T-helper 2 cell (primary cell): Measurements from ENCODE around the gene NR1H3.
"Not testable (repeated sequence)": the region's sequence is repeated elsewhere in the genome, so short reads cannot be mapped to it uniquely, and the experiment has no call there.

Experiments used
- DNase-seq, 5 experiments: peaks; one replicate each; pipeline versions ENCODE4 v3.0.0 to v3.0.0-alpha.2; 2012 to 2022
- total RNA-seq, 2 donors: gene quantifications; one replicate each; lab custom pipeline; 2026; lab: John Stamatoyannopoulos, UW

Gene NR1H3
- total RNA-seq: 0.62 to 2.2 reads per million in 2 donors

GRCh38 chr11:47257517-47258316 lies at the start of gene NR1H3:
TSS of gene NR1H3 (plus strand) at chr11:47257996. CDS start at chr11:47259217, 1,221 bp downstream.
- DNase-seq: no peak

GRCh38 chr11:47208008-47208552 lies 49.7 kb upstream of the NR1H3 start:
- not testable (repeated sequence) for DNase-seq

- DNase-seq: no peak
Measured at GRCh38 chr11:47208628-47209027, 49.2 kb upstream of the NR1H3 start.

- no peak for DNase-seq
Measured at GRCh38 chr11:47212938-47213337, 44.9 kb upstream of the NR1H3 start.

GRCh38 chr11:47213950-47214565 lies 43.7 kb upstream of the NR1H3 start:
- peak; percentile 69 to 95 (median 80) for DNase-seq

GRCh38 chr11:47215366-47215910 lies 42.4 kb upstream of the NR1H3 start:
- DNase-seq: no peak

GRCh38 chr11:47216121-47216798 lies 41.5 kb upstream of the NR1H3 start:
- DNase-seq: peak in 2 of 5 experiments; percentile 57 to 83

- DNase-seq: no peak
Measured at GRCh38 chr11:47220401-47220821, 37.4 kb upstream of the NR1H3 start.

- no peak for DNase-seq
Measured at GRCh38 chr11:47222696-47223095, 35.1 kb upstream of the NR1H3 start.

- peak in 2 of 5 experiments; percentile 9 to 81 for DNase-seq
Measured at GRCh38 chr11:47225552-47226400, 32.0 kb upstream of the NR1H3 start.

- DNase-seq: no peak
Measured at GRCh38 chr11:47229161-47229560, 28.6 kb upstream of the NR1H3 start.

GRCh38 chr11:47233051-47233450 lies 24.7 kb upstream of the NR1H3 start:
- no peak for DNase-seq

- DNase-seq: no peak
Measured at GRCh38 chr11:47233989-47234668, 23.7 kb upstream of the NR1H3 start.

- peak in 4 of 5 experiments; percentile 11 to 69 (median 58) for DNase-seq
Measured at GRCh38 chr11:47234669-47235100, 23.1 kb upstream of the NR1H3 start.

GRCh38 chr11:47235163-47235562 lies 22.6 kb upstream of the NR1H3 start:
- DNase-seq: no peak

GRCh38 chr11:47236482-47236881 lies 21.3 kb upstream of the NR1H3 start:
- DNase-seq: no peak

- no peak for DNase-seq
Measured at GRCh38 chr11:47239852-47240251, 17.9 kb upstream of the NR1H3 start.

GRCh38 chr11:47241841-47242301 lies 15.9 kb upstream of the NR1H3 start:
- DNase-seq: no peak

- no peak for DNase-seq
Measured at GRCh38 chr11:47242596-47243192, 15.1 kb upstream of the NR1H3 start.

GRCh38 chr11:47243454-47243853 lies 14.3 kb upstream of the NR1H3 start:
- no peak for DNase-seq
